ENCODE measurements around the gene ARHGAP45. TPM values are rescaled to one million over a fixed set of nuclear protein-coding genes. Genes with fewer than 3 reads are reported as not detected.

The ARHGAP45 gene
- total RNA-seq, 3 donors from 2014 or later = 33.9 to 64.3 (median 58.8) TPM

DNA sequence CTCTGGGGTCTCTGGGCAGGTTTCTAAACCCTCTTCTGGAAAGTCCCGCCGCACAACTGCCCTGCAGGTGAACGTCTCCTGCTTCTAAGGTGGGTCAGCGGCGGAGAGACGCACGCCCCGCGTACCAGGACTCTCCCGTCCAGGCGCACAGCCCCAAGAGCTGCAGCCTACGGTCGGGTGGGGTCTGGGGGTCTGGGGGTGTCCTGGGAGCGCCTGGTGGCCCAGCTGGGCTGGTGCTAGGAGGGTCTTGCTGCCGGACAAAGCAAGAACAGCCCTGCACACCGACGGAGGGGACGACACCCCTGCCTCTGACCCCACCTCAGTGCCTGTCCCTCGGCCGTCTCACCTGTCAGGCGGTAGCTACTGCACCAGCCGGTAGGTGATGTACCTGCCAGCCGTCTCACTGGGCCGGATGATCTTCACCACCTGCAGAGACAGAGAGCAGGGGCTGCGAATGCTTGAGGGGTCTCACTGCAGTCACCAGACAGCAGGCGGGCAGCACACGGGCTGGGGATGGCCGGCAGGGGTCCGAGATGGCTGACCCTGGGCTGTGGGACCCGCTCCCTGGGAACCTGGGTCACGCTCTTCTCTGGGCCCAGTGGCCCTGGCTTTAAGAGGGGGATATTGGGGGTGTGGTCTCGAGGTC is 22.3 kb downstream of the ARHGAP45 start:
- intact Hi-C loops (cut with DNase I, micrococcal nuclease) = no loop called here
- TF ChIP-seq, protein P1, sequence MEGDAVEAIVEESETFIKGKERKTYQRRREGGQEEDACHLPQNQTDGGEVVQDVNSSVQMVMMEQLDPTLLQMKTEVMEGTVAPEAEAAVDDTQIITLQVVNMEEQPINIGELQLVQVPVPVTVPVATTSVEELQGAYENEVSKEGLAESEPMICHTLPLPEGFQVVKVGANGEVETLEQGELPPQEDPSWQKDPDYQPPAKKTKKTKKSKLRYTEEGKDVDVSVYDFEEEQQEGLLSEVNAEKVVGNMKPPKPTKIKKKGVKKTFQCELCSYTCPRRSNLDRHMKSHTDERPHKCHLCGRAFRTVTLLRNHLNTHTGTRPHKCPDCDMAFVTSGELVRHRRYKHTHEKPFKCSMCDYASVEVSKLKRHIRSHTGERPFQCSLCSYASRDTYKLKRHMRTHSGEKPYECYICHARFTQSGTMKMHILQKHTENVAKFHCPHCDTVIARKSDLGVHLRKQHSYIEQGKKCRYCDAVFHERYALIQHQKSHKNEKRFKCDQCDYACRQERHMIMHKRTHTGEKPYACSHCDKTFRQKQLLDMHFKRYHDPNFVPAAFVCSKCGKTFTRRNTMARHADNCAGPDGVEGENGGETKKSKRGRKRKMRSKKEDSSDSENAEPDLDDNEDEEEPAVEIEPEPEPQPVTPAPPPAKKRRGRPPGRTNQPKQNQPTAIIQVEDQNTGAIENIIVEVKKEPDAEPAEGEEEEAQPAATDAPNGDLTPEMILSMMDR (IDR thresholded peaks at IDR 0.05) = no peak
- ATAC-seq (no peak), DNase-seq (no peak)
- Histone ChIP-seq H3K36me3 (ENCODE audit: low read depth) (no peaks in the 10 kb centered on the region), H3K9me3 (no peaks in the 10 kb centered on the region), H3K4me3 (no peak overlapping the region), H3K4me1 (ENCODE audit: low read depth) (peaks cover 13% of the 10 kb centered on the region)

DNA sequence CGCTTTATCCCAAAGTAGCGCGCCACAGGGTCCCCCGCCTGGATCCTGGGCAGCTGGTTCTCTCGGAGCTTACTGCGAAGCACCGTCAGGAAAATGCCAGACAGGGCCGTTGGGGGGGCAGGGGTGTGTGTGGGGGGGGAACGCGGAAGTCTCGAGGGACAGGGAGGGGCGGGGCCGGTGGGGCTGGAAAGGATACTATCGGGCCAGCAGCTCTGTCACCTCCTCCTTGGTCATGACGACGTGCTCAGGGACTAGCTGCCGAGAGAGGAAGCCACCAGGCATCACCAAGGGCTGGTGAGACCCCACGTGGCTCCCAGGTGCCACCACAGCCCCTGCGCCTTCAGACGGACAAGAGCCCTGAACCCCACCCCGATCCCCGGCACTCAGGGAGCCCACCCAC is 22.9 kb downstream of the ARHGAP45 start:
- Histone ChIP-seq H3K9me3 (no peaks in the 10 kb centered on the region), H3K4me3 (no peak overlapping the region), H3K4me1 (ENCODE audit: low read depth) (peaks cover 12% of the 10 kb centered on the region), H3K36me3 (ENCODE audit: low read depth) (no peaks in the 10 kb centered on the region)
- intact Hi-C loops (cut with DNase I, micrococcal nuclease) = no loop called here
- no peak for ATAC-seq
- TF ChIP-seq, protein P1 (IDR thresholded peaks at IDR 0.05) = no peak
- no peak for DNase-seq

- Histone ChIP-seq H3K4me3 (no peak overlapping the region), H3K36me3 (ENCODE audit: low read depth) (no peaks in the 10 kb centered on the region), H3K4me1 (ENCODE audit: low read depth) (peaks cover 18% of the 10 kb centered on the region), H3K9me3 (no peaks in the 10 kb centered on the region)
- ATAC-seq (no peak), DNase-seq (peak in 1 of 3 donors; percentile 52)
- TF ChIP-seq, protein P1 (IDR thresholded peaks at IDR 0.05) = no peak
- intact Hi-C loops (cut with DNase I, micrococcal nuclease) = no loop called here
Measured at GRCh38 chr19:1090731-1091543, 24.0 kb downstream of the ARHGAP45 start.

GRCh38 chr19:1091544-1092175 is 24.7 kb downstream of the ARHGAP45 start:
- H3K9me3 ChIP-seq = no peaks in the 10 kb centered on the region
- peaks cover 18% of the 10 kb centered on the region for H3K4me1 ChIP-seq (ENCODE audit: low read depth)
- H3K4me3 ChIP-seq = no peak overlapping the region
- ATAC-seq (no peak), DNase-seq (peak in 1 of 3 donors; percentile 53)
- intact Hi-C loops (cut with DNase I, micrococcal nuclease) = no loop called here
- TF ChIP-seq, protein P1 (IDR thresholded peaks at IDR 0.05) = no peak
- no peaks in the 10 kb centered on the region for H3K36me3 ChIP-seq (ENCODE audit: low read depth)

DNA sequence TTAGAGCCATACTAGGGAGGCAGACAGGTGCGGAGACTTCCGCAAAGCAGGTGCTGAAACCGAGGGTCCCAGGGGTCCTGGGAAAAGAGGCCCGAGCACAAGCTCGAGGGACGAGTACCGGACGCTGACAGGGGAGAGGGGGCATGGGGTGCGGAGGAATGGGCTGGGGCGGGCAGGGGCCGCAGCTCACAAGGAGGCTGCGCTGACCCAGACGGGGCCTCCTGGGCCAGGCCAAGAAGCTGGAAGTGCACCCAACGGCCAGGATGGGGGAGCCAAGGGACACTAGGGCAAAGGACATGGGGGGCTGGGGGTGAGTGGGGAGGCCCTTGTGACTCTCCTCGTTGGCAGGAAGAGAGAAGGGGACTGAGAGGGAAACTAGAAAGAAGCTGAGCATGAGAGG is 26.4 kb downstream of the ARHGAP45 start:
- H3K4me3 ChIP-seq = no peak overlapping the region
- H3K4me1 ChIP-seq (ENCODE audit: low read depth) = peaks cover 24% of the 10 kb centered on the region
- DNase-seq = no peak
- H3K36me3 ChIP-seq (ENCODE audit: low read depth) = no peaks in the 10 kb centered on the region
- H3K9me3 ChIP-seq = no peaks in the 10 kb centered on the region
- no peak for ATAC-seq
- intact Hi-C loops (cut with DNase I, micrococcal nuclease) = no loop called here
- TF ChIP-seq, protein P1 (IDR thresholded peaks at IDR 0.05) = no peak
